ENCODE data around the gene SCAPER.
"Not testable (repeated sequence)": the region's sequence is repeated elsewhere in the genome, so short reads cannot be mapped to it uniquely, and the experiment has no call there.

Gene SCAPER

GRCh38 chr15:76313175-76313567 lies 592.0 kb downstream of the SCAPER start:
- DNase-seq (ENCODE audit: low spot score), result not testable (repeated sequence)

DNA sequence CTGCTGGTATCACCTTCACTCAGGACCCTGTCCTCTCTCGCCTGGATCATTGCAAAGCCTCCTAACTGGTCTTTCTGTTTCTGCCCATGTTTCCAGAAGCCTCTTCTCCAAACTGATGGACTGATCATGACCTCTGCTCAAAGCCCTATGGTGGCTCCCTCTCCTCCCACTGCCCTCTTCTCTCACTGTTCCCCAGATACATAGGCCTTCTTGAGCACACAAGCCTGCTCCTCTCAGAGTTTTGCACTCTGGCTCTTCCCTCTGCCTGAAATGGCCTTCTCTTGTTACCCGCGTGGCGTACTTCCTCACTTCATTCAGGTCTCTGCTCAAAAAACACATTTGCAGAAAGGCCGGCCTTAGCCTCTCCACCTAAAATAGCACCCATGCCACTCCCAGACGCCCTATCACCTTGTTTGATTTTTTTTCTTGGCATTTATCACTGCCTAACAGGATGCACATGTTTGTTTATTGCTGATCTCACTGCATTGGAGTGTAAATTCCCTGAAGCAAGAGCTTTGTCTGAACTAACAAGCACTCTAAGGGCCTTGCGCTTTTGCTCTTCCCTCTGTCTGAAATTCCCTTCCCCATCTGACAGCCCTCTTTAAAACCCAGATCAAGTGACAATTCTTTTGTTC lies 592.5 kb downstream of the SCAPER start:
- DNase-seq (ENCODE audit: low spot score), result no peak

DNA sequence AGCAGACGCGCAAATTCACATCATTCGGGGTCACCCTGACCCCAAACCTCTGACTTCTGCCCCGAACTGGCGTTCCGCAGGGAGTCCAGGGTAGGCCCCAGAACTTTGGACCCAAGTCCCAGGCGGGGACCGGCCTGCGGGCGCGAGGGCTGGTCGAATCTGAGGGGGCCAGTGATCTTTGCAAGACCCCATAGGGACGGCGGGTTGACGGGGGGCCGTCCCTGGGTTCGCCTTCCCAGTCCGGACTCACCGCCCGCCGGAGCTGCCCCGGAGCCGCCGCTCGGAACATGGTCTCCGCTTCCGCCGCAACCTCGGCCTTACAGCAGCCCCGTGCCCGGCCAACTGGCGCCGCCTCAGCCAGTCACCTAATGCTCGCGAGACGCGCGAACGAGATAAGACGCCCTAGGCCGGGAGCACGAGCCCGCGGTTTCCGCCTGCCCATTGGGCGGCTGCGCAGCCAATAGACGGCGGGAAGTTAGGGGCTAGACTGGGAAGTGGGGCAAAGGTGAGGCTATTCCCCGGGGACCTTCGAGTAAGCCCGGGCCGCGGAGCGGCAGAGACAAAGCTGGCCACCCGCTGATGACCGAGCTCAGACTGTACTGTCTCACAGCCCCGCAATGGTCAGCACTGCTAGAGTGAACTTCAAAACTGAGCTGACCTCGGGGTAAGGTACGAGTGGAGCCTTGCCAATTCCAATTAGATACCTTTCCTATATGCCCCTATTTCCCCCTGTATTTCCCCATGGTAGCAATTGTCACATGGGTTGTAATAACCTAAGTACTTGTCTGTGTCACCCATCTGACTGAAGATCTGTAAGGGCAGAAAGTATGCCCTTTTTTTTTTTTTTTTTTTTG lies 593.8 kb downstream of the SCAPER start, which contains the start of gene ETFA:
ETFA (minus strand) TSS at position 370 of the 854 bp plus-strand sequence; CDS start at position 289, 81 bp downstream.
- DNase-seq (ENCODE audit: low spot score), result peak; percentile 95

- DNase-seq (ENCODE audit: low spot score), result peak; percentile 26
Observed at GRCh38 chr15:76310475-76311099, 594.6 kb downstream of the SCAPER start.

GRCh38 chr15:76309601-76310330 lies 595.4 kb downstream of the SCAPER start:
- no peak for DNase-seq (ENCODE audit: low spot score)

DNA sequence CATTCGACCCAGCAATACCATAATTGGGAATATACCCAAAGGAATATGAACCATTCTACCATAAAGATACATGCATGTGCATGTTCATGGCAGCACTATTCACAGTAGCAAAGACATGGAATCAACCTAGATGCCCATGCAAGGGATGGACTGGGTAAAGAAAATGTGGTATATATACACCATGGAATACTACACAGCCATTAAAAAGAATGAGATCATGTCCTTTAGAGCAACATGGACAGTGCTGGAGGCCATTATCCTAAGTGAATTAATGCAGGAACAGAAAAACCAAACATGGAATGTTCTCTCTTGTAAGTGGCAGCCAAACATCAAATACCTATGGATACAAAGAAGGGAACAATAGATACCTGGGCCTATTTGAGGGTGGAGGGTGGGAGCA lies 601.2 kb downstream of the SCAPER start:
- DNase-seq (ENCODE audit: low spot score), result no peak

- DNase-seq (ENCODE audit: low spot score), result no peak
Observed at GRCh38 chr15:76299786-76300185, 605.4 kb downstream of the SCAPER start.

DNA sequence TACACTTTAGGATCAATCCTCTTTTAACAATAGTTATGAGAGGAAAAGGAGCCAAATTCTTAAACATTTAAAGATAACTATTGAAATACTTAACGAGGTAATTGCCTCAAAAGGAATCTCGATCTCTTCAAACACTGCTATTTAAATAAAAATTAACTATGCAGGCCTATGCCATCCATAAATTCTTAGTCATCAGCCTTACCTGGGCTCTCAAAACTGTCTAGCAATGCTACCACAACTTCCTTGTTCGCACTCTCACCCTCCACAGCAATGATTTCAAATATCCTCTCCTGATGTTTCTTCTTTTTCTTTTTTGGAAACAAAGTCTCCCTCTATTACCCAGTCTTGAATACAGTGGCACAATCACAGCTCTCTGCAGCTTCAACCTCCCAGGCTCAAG lies 606.2 kb downstream of the SCAPER start:
- DNase-seq (ENCODE audit: low spot score), result no peak

DNA sequence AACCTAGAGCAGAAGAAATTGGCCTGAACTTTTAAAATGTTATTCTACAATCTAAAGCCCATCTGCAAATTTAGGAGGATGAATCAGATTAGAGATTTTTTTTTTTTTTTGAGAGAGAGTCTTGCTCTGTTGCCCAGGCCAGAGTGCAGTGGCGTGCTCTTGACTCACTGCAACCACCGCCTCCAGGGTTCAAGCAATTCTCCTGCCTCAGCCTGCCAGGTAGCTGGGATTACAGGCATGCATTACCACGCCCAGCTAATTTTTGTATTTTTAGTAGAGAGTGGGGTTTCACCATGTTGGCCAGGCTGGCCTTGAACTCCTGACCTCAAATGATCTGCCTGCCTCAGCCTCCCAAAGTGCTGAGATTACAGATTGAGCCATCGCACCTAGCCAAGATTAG lies 607.2 kb downstream of the SCAPER start:
- DNase-seq (ENCODE audit: low spot score), result not testable (repeated sequence)

Measured in RKO (cell line).